A549 treated with Hydrocortisone at 1 μM for 4 hours (cell line): ENCODE data around the gene ACD. TPM values are rescaled to one million over a fixed set of nuclear protein-coding genes. Genes with fewer than 3 reads are reported as not detected.

ENCODE experiments used
- total RNA-seq: library from RNA; stranded (reverse); fragments of 200-300 nt; extraction: Qiagen RNA extraction; gene quantifications from 5 replicates; pipeline ENCODE4 v1.2.3, GENCODE V29; 2022

The ACD gene
- 33.0 to 37.8 TPM (median 35.2 TPM) in 5 replicates for total RNA-seq

DNA sequence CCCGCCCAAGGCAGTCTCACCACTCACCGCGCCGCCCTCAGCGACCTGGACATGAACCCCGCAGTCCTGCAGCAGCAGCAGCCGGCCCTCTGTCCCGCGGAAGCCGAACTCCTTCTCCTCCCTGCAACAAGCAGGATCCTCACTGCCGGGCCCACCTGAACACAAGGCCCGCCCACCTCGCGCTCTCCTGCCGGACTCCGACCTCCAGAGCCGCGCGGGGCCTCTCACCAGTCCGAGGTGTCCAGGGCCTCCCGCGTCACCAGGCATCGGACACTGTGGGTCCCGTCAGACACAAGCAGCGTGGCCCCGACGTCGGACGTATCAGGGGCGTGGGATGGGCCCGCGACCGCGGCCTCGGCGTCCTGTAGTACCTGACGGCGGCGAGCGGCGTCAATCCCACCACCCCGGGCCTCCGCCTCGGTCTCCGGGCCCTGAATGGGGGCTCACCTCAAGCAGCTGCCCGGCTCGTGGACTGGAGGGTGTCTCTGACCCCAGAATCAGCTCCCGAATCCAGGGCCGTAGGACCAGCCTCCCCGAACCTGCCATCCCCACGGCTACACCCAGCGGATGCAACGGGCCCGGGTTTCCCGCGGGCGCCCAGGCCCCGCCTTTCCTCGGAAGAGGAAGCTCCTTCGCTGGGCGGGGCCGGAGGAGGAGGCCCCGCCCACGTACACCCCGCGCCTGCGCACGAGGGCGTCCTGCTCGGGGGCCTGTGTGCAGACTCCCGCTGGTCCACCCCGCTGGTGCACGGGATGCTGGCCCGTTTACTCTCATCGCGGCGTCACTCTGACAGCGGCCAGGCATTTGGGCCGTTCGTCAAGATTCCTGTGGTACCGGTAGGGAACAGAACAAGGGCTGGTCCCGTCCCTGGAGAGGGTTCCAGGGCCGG lies at the start of gene ACD:
TSS of gene ACD (minus strand) at position 586 of the 889 bp plus-strand sequence. CDS start at position 546, 40 bp downstream.

DNA sequence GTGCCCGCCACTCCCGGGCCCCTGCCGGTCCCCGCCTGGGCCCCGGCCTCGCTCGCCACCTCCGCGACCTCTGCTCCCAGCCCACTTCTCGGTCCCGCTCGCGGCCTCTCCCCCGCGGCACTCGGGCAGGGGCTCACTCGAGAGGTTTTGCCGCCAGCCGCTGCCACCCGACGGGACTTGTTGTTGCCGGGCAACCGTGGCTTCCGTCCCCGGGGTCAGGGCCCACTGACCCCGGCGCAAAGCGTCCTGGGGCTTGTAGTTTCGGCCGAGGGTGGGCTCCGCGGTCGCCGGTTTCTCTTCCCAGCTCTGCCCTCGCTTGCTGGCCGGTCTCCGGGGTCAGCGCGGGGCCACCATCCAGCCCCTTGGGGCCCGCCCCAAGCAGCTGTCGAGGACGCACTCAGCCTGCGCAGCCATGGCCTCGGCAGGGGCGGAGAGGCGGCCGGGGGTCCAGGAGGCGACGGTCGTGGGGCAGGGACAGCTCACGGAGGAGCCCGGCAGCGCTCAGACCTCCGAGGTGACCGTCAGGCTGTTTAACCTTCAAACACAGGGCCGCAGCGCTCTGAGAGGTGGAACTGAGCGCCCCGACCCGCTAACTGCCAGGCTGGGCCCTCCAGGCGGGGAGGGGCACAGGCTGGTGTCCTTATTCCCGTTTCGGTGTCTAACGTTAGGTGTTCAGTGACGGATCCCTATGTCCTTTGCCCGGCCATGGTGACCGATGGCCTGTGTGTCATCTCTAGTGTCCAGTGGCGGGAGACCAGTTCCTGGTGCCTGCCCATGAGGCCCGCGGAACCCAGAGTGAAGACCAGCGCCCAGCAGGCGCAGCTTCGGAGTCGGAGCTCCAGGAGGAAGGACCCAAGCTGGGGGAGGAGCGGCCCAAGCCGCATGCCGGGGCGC lies 6.7 kb upstream of the ACD start, which contains the start of the genes C16orf86 and ENKD1:
TSS of gene C16orf86 (plus strand) at position 256 of the 894 bp plus-strand sequence. CDS start at position 413, 157 bp downstream.
TSS of gene ENKD1 (minus strand) at position 192 of the 894 bp plus-strand sequence. CDS start 308 bp downstream, outside the sequence.

GRCh38 chr16:67660564-67661028 lies 536 bp upstream of the ACD start, which contains the start of gene PARD6A:
Gene PARD6A (plus strand): TSS chr16:67660960. CDS start chr16:67661039, 79 bp downstream.

Other genes with a start within 250 kb of the ACD start
- 5.4 to 6.9 TPM (median 6.8 TPM) in 5 replicates for gene ZDHHC1, start 243.8 kb downstream of the ACD start, total RNA-seq
- 2.0 to 2.3 TPM (median 2.2 TPM) in 5 replicates for gene HSD11B2, start 229.1 kb downstream of the ACD start, total RNA-seq
- 102 to 121 TPM (median 114 TPM) in 5 replicates for gene ATP6V0D1, start 179.1 kb downstream of the ACD start, total RNA-seq
- 0.20 TPM in 1 of 5 replicates, not detected in the others for gene AGRP, start 176.7 kb downstream of the ACD start, total RNA-seq
- 38.8 to 45.9 TPM (median 43.7 TPM) in 5 replicates for gene RIPOR1, start 131.4 kb downstream of the ACD start, total RNA-seq
- gene CTCF, start 97.7 kb downstream of the ACD start, total RNA-seq, result 31.5 to 41.8 TPM (median 34.4 TPM) in 5 replicates
- 1.5 to 2.7 TPM (median 2.2 TPM) in 5 replicates for gene CARMIL2, start 15.1 kb downstream of the ACD start, total RNA-seq
- gene PARD6A, start 700 bp upstream of the ACD start, total RNA-seq, result 1.5 to 2.4 TPM (median 2.2 TPM) in 5 replicates
- 6.6 to 12.8 TPM (median 11.7 TPM) in 5 replicates for gene ENKD1, start 6.5 kb upstream of the ACD start, total RNA-seq
- 0.05 to 0.13 TPM in 2 of 5 replicates, not detected in the others for gene C16orf86, start 6.6 kb upstream of the ACD start, total RNA-seq
- gene GFOD2, start 59.1 kb upstream of the ACD start, total RNA-seq, result 15.8 to 18.5 TPM (median 16.2 TPM) in 5 replicates
- gene RANBP10, start 146.3 kb upstream of the ACD start, total RNA-seq, result 8.2 to 9.6 TPM (median 8.8 TPM) in 5 replicates
- gene TSNAXIP1, start 146.6 kb upstream of the ACD start, total RNA-seq, result 0.31 to 0.78 TPM (median 0.48 TPM) in 5 replicates
- 30.7 to 42.9 TPM (median 39.1 TPM) in 5 replicates for gene THAP11, start 182.1 kb upstream of the ACD start, total RNA-seq
- gene NUTF2, start 186.7 kb upstream of the ACD start, total RNA-seq, result 230 to 249 TPM (median 238 TPM) in 5 replicates
- gene CENPT, start 187.4 kb upstream of the ACD start, total RNA-seq, result 24.3 to 27.5 TPM (median 26.6 TPM) in 5 replicates
- gene EDC4, start 212.8 kb upstream of the ACD start, total RNA-seq, result 55.4 to 57.6 TPM (median 56.0 TPM) in 5 replicates
- 0.17 to 0.32 TPM (median 0.23 TPM) in 3 of 5 replicates, not detected in the others for gene NRN1L, start 224.6 kb upstream of the ACD start, total RNA-seq
- 13.2 to 16.0 TPM (median 14.7 TPM) in 5 replicates for gene PSKH1, start 233.0 kb upstream of the ACD start, total RNA-seq